GM12864 (cell line): ENCODE data around the gene CPM.
"Not testable (repeated sequence)": the region's sequence is repeated elsewhere in the genome, so short reads cannot be mapped to it uniquely, and the experiment has no call there.

Experiments used
- DNase-seq: peaks from one replicate; pipeline ENCODE4 v3.0.0-alpha.2; 2011; ENCODE audit warnings: low read depth
- H3K4me3 ChIP-seq: 2 replicates; pipeline ENCODE4 v1.5.1; 2011; ENCODE audit warnings: mild to moderate bottlenecking, low read depth, low read length, control low read depth
- TF ChIP-seq, protein P1 (sequence below): IDR thresholded peaks from 2 replicates; pipeline ENCODE4 v1.5.1; 2011; ENCODE audit warnings: low read depth, mild to moderate bottlenecking, moderate library complexity, low read length, control low read depth, inconsistent platforms; ENCODE audit errors: missing control alignments

CPM gene

GRCh38 chr12:68824597-68825250 is 108.2 kb downstream of the CPM start:
- no peak for DNase-seq
- H3K4me3 ChIP-seq, result no peak overlapping the region
- TF ChIP-seq, protein P1, sequence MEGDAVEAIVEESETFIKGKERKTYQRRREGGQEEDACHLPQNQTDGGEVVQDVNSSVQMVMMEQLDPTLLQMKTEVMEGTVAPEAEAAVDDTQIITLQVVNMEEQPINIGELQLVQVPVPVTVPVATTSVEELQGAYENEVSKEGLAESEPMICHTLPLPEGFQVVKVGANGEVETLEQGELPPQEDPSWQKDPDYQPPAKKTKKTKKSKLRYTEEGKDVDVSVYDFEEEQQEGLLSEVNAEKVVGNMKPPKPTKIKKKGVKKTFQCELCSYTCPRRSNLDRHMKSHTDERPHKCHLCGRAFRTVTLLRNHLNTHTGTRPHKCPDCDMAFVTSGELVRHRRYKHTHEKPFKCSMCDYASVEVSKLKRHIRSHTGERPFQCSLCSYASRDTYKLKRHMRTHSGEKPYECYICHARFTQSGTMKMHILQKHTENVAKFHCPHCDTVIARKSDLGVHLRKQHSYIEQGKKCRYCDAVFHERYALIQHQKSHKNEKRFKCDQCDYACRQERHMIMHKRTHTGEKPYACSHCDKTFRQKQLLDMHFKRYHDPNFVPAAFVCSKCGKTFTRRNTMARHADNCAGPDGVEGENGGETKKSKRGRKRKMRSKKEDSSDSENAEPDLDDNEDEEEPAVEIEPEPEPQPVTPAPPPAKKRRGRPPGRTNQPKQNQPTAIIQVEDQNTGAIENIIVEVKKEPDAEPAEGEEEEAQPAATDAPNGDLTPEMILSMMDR, result no peak

GRCh38 chr12:68824131-68824530 is 108.8 kb downstream of the CPM start:
- no peak overlapping the region for H3K4me3 ChIP-seq
- TF ChIP-seq, protein P1, result no peak
- DNase-seq, result no peak

DNA sequence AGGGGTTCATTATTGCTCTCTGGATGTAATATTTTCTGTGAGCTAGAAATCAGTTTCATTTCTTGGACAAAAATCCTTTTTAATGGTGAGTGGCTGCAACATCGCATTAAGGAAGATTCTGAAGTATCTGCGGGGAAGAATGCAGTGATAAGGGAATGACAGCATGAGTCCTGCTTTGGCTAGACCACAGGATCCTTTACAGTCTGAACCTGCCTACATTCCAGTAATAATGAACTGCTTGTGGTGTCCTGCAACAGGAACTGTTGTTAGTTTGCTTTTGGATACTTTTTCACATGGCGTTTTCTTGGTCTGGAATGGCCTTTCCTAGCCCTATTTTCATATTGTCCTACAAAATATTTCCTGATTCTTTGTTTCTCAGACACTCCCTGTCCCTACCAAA is 109.3 kb downstream of the CPM start:
- no peak overlapping the region for H3K4me3 ChIP-seq
- DNase-seq, result no peak
- TF ChIP-seq, protein P1, result no peak

- H3K4me3 ChIP-seq, result no peak overlapping the region
- DNase-seq, result no peak
- TF ChIP-seq, protein P1, result no peak
Measured at GRCh38 chr12:68821357-68822188, 111.4 kb downstream of the CPM start.

DNA sequence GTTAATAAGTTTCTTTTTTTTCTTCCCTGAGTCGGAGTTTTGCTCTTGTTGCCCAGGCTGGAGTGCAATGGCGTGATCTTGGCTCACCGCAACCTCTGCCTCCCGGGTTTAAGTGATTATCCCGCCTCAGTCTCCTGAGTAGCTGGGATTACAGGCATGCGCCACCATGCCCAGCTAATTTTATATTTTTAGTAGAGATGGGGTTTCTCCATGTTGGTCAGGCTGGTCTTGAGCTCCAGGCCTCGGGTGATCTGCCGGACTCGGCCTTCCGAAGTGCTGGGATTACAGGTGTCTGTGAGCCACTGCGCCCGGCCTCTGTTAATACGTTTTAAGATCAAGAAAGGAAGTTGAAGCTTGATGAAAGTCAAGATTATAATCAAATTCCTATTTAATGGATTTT is 113.5 kb downstream of the CPM start:
- not testable (repeated sequence) for H3K4me3 ChIP-seq, DNase-seq

DNA sequence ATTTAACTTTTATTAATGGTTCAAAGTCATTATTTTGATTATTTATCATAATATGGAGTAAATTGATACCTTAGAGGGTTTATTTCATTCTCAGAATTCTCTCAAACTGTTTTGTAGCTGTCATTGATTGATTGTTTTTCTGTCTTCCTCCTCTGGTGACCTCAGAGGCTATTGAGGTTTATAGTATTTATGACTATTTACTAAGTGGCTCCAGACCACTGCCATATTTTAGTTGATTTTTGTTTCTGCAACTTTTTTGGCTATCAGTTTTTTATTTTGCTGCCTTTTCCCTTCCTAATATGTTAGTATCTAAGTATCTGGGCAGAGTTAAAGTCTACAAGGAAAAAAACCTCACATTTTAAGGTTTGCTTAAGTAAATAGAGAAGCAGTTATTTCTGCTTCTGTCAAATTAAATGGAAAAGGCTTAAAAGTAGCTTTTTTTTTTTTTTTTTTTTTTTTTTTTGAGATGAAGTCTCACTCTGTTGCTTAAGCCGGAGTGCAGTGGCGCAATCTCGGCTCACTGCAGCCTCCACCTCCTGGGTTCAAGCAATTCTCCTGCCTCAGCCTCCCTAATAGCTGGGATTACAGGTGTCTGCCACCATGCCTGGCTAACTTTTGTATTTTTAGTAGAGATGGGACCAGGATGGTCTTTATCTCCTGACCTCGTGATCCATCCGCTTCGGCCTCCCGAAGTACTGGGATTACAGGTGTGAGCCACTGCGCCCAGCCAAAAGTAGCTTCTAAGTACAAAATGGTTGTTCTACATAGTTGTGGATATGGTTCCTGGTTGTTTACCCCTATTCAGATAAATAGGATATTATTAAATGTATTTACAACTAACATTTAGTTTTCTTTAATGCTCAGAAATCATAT is 116.8 kb downstream of the CPM start:
- TF ChIP-seq, protein P1, result no peak
- no peak overlapping the region for H3K4me3 ChIP-seq
- no peak for DNase-seq
